ENCODE results near the gene APOLD1.
"Not testable (repeated sequence)": the region's sequence is repeated elsewhere in the genome, so short reads cannot be mapped to it uniquely, and the experiment has no call there.

The APOLD1 gene

GRCh38 chr12:12784911-12785814, at the start of gene APOLD1:
Gene APOLD1 (plus strand): TSS chr12:12785659. CDS start chr12:12785692, 33 bp downstream.
- DNase-seq: no peak

DNA sequence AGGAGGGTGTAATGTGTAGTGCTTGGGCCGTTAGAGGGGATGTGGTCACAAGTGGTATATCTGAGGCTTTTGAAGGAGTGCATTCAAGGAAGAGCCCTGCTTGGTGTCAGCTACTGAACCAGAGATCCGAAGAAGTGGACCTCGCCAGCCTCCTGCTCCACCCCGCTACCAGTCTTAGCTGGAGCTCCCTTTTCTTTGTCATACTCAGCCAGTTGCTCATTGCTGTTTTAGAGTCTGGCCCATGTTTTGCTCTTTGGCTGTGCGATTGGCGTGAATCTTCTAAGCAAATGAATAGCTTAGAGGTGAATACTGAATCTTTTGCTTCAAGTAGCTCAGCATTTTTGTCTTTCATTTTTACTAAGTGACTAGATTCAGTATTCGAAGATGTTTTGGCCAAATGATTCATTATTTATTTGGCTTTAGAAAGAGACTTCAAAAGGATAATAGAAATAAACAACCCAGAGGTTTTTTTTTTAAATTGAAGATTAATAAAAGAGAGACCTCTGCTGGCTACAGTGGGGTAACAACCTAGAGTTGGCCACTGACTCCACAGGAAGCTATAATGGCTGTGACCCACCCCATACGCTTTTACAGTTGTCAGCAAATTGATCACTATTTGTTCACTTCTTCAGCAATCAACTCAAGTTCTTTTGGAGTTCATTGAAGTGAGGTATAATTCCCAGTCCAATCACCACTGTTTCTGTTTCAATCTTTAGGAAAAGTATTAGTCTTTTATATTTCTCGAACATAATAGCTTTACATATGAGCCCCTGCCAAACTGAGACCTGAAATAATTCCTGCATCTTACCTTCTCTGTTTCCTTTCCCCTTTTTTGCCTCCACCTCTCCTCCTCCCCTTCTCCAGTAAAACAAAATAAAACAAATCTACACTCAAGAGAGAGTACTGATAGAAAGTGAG, 48.4 kb upstream of the APOLD1 start:
- DNase-seq: no peak

DNA sequence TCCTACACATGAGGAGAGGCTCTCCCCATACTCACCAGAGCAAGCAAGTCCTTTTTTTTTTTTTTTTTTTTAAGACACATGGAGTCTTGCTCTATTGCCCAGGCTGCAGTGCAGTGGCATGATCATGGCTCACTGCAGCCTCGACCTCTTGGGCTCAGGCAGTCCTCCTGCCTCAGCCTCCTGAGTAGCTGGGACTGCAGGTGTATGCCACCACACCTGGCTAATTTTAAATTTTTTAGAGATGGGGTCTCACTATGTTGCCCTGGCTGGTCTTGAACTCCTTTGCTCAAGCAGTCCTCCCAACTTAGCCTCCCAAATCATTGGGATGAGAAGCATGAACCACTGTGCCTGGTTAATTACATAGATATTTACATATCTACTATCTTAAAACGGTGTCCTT, 47.3 kb upstream of the APOLD1 start:
- DNase-seq: not testable (repeated sequence)

- no peak for DNase-seq
These were observed 43.8 kb upstream of the APOLD1 start for GRCh38 chr12:12741660-12742059.

GRCh38 chr12:12744546-12745305, 40.7 kb upstream of the APOLD1 start:
- DNase-seq: no peak

DNA sequence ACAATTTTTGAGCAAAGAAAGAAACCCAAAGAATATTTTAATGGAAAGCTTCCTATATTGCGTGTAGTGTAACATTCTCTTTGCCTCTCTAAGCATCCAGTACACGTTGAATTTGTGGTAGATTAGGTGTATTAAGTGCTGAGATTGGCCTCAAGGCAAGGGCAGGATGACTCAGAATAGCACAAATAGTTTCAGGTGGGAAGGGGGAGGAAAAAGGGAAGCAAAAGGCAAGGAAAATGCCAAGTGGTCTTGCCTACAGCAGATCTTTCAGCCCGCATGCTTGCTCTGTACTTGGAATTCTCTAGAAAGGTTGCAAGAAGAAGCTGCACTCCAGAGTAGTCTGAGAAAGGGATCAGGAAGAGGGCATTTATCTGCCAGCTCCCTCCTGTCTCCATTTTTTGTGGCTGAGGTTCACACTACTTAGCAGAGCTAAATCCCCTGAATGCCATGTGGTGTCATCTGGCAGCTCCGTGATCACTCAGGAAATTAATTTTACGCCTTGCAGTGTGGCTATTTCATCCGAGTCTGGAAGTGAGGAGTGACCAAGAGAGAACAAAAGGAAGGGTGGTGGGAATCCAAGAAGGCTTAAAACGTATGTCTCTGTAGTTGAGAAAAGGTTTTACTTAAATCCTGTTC, 39.8 kb upstream of the APOLD1 start:
- no peak for DNase-seq

GRCh38 chr12:12747278-12747677, 38.2 kb upstream of the APOLD1 start:
- DNase-seq: no peak

DNA sequence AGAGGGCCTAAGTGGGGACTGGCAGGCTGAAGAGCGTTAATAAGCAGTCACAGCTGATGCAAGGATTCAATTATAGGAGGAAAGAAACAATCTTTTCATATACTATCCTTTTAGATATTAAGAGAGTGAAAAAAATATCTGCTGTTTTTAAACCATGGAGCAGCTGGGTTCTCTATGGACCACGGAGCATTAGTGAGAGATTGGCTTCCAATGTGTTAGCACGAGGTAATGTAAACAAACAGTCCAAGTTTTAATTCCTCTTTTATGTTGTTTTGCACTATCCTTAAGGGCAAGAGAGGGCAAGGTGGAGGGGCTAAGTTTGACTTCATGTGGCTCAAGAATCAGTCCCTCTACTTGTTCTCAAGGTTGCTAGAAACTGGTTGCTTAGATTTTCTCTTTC, 37.4 kb upstream of the APOLD1 start:
- DNase-seq: no peak

DNA sequence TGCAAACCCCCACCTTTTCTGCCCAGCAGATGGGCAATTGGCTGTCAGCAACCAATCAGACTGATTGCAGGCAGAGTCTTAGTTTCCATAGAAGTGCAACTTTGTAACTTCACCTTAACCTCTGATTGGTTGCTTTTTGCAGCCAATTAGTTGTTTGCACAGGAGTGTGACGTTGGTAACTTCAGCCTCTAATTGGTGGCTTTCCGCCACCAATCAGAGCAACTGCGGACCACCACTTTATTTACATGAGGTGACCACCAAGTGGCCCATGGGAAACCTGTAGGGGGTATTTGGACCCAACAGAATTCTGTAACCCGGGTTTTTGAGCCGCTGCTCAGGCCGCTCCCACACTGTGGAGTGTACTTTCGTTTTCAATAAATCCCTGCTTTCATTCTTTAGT, 36.0 kb upstream of the APOLD1 start:
- no peak for DNase-seq

DNA sequence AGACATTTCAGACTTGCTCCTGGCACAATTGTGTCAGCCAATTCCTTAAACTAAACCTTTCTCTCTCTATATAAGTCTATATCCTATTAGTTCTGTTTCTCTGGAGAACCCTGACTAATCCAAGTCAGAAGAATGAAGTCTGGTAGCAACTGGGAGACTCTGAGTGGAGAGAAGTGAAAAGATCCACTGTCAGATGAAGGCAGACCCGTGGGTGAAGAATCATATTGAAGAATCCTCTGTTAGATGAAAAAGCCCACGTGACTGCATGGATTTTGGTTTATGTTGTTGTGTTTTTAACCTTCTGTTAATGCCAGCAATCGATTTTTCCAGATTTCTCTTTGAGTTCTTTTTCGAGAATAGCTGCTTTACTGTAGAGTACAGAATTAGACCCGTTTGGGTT, 29.5 kb upstream of the APOLD1 start:
- no peak for DNase-seq

GRCh38 chr12:12757121-12757520, 28.3 kb upstream of the APOLD1 start:
- no peak for DNase-seq

GRCh38 chr12:12759234-12759915, 26.1 kb upstream of the APOLD1 start:
- no peak for DNase-seq

- DNase-seq: no peak
These were observed 20.6 kb upstream of the APOLD1 start for GRCh38 chr12:12764824-12765223.

DNA sequence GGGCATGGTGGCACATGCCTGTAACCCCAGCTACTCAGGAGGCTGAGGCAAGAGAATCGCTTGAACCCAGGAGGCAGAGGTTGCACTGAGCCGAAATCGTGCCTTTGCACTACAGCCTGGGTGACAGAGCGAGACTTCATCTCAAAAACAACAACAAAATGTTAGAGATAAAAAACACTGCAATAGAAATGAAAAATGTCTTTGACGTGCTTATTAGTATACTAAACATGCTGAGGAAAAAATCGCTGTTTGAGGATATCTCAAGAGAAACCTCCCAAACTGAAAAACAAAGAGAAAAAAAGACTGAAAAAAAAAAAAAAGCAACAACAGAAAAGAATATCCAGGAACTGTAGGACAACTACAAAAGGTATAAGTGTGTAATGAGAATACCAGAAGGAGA, 15.2 kb upstream of the APOLD1 start:
- DNase-seq: no peak

- DNase-seq: no peak
These were observed 10.7 kb upstream of the APOLD1 start for GRCh38 chr12:12774791-12775190.

GRCh38 chr12:12776261-12776660, 9.2 kb upstream of the APOLD1 start:
- DNase-seq: peak; percentile 3

GRCh38 chr12:12777092-12777491, 8.4 kb upstream of the APOLD1 start:
- DNase-seq: no peak

DNA sequence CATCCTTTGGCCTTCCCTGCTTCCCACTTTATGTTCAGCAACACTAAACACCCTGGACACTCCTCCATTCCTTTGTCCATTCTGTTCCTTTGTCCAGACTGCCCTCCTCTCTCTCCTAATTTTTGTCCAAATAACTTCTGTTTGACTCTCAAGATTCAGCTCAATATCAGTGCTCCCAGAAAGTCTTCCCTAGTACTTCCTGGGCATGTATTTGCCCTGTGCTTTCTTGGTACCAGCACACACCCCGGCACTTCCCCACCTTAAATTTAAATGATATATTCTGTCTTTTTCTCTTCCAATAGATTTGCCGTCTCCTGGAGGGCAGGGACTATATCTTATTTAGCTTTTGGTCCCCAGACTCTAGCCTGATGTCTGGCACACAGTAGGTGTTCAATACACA, 6.5 kb upstream of the APOLD1 start:
- DNase-seq: no peak

- DNase-seq: peak; percentile 29
These were observed 5.9 kb upstream of the APOLD1 start for GRCh38 chr12:12779529-12779928.

DNA sequence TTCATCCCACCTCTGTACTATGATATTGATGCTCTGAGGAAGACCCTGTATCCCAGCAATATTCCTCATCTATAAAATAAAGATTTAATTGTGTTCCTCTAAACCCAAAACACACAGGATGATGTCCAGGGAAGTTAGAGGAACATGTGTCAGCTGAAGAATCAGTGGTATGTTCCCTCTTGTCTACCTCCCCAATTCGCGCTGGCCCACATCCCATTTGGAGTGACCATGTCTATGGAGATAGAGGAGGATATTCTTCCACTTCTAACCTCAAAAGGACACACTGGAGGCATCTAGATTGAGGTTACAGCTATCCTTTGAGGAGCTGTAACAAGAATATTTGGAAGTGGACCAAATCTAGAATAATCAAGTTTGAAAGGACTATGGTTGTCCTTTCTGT, 1.3 kb upstream of the APOLD1 start:
- DNase-seq: no peak

DNA sequence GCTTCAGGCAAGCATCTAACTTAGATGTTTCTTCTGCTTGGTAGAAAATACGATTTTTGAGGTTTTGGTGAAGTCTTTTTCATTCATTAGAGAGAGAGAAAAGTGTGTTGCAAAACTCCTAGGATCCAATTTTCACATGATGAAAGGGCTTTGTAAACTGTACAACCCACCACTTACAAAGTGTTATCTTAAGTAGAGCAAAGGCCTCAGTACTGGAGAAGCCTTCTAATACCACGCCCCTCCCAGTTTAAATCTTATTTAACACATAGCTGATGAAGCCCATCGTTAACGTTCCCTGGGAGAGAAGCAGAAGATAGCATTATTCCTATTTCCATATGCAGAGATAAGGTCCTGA, 869 bp downstream of the APOLD1 start:
- no peak for DNase-seq

Data from NCI-H1092 (cell line).